Endothelial cell (in vitro differentiated cells): ENCODE data around the gene GRM1. TPM values are rescaled to one million over a fixed set of nuclear protein-coding genes. Genes with fewer than 3 reads are reported as not detected.

Source experiments
- DNase-seq: peaks from one replicate; pipeline ENCODE4 v3.0.0; 2021; ENCODE audit warnings: low spot score
- H3K27ac Mint-ChIP-seq: one replicate; pipeline ENCODE4 v1.8.0; 2021; ENCODE audit warnings: mixed read lengths, inconsistent platforms; ENCODE audit not compliant: unreplicated experiment
- H3K27me3 Mint-ChIP-seq: one replicate; pipeline ENCODE4 v1.8.0; 2021; ENCODE audit warnings: mild to moderate bottlenecking, moderate library complexity, mixed read lengths, inconsistent platforms; ENCODE audit not compliant: unreplicated experiment
- H3K36me3 Mint-ChIP-seq: one replicate; pipeline ENCODE4 v1.8.0; 2021; ENCODE audit warnings: mild to moderate bottlenecking, low read depth, mixed read lengths, inconsistent platforms; ENCODE audit not compliant: unreplicated experiment
- H3K4me1 Mint-ChIP-seq: one replicate; pipeline ENCODE4 v1.8.0; 2021; ENCODE audit warnings: mild to moderate bottlenecking, mixed read lengths, inconsistent platforms; ENCODE audit not compliant: unreplicated experiment
- H3K4me3 Mint-ChIP-seq: one replicate; pipeline ENCODE4 v1.8.0; 2021; ENCODE audit warnings: mild to moderate bottlenecking, mixed read lengths, inconsistent platforms; ENCODE audit not compliant: unreplicated experiment
- H3K9me3 Mint-ChIP-seq: one replicate; pipeline ENCODE4 v1.8.0; 2021; ENCODE audit warnings: mixed read lengths, inconsistent platforms; ENCODE audit not compliant: unreplicated experiment
- total RNA-seq: library from RNA; stranded (reverse); fragmentation: NEBNext Ultra II Directional; extraction: Animal tissue kit (Norgen Biotek cat#: 25700); gene quantifications from one replicate; pipeline ENCODE4 v1.2.1, GENCODE V29; 2021; ENCODE audit not compliant: unreplicated experiment
- TF ChIP-seq, protein P1 (sequence below): fragments of 200-600 bp; sonication (generic); IDR thresholded peaks from one replicate; pipeline ENCODE4 v1.5.0; 2021; ENCODE audit warnings: antibody characterized with exemption; ENCODE audit not compliant: unreplicated experiment

Gene GRM1
- total RNA-seq, 1 donor from 2014 or later = 0.23 TPM

DNA sequence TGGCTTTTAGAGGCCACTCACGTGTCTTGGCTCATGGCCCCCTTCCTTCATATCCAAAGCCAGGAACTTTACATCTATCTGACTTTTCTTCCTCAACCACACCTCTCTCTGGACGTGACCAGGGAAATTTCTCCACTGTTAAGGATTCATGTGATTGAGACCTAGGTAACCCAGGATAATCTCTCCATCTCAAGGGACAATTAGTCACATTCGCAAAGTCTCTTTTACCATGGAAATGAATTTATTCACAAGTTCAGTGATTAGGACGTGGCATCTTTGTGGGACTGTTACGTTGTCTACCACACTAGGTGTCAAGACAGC is 287.3 kb downstream of the GRM1 start:
- Mint-ChIP-seq H3K9me3 (no peaks in the 10 kb centered on the region), H3K4me3 (no peak overlapping the region), H3K27ac (no peak overlapping the region), H3K4me1 (no peaks in the 10 kb centered on the region), H3K27me3 (no peaks in the 10 kb centered on the region), H3K36me3 (no peaks in the 10 kb centered on the region)
- TF ChIP-seq, protein P1, sequence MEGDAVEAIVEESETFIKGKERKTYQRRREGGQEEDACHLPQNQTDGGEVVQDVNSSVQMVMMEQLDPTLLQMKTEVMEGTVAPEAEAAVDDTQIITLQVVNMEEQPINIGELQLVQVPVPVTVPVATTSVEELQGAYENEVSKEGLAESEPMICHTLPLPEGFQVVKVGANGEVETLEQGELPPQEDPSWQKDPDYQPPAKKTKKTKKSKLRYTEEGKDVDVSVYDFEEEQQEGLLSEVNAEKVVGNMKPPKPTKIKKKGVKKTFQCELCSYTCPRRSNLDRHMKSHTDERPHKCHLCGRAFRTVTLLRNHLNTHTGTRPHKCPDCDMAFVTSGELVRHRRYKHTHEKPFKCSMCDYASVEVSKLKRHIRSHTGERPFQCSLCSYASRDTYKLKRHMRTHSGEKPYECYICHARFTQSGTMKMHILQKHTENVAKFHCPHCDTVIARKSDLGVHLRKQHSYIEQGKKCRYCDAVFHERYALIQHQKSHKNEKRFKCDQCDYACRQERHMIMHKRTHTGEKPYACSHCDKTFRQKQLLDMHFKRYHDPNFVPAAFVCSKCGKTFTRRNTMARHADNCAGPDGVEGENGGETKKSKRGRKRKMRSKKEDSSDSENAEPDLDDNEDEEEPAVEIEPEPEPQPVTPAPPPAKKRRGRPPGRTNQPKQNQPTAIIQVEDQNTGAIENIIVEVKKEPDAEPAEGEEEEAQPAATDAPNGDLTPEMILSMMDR = no peak
- no peak for DNase-seq

GRCh38 chr6:146331013-146331412 is 302.2 kb downstream of the GRM1 start:
- DNase-seq = no peak
- Mint-ChIP-seq H3K36me3 (no peaks in the 10 kb centered on the region), H3K4me3 (no peak overlapping the region), H3K4me1 (no peaks in the 10 kb centered on the region), H3K27me3 (no peaks in the 10 kb centered on the region), H3K27ac (no peak overlapping the region), H3K9me3 (no peaks in the 10 kb centered on the region)
- TF ChIP-seq, protein P1 = no peak

DNA sequence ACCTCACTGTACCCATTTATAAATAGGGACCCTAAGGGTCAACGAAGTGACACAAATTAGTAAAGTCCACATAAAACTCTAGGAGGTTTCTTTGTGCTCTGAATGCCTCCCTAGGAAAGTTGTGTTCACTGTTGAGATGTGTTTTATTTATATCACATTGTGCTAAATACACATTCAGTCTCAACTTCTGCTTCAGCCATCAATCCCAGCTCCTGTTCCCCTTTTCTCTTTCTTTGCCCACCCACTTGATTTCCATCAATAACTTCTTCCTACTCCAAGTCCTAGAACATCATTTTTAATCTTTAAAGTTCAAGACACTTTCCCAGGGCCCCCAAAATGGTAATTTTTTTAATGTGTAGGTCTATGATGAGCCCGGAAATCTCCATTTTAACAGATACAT is 306.5 kb downstream of the GRM1 start:
- Mint-ChIP-seq H3K27ac (no peak overlapping the region), H3K27me3 (no peaks in the 10 kb centered on the region), H3K9me3 (no peaks in the 10 kb centered on the region), H3K4me3 (no peak overlapping the region), H3K4me1 (no peaks in the 10 kb centered on the region), H3K36me3 (no peaks in the 10 kb centered on the region)
- TF ChIP-seq, protein P1 = no peak
- no peak for DNase-seq

DNA sequence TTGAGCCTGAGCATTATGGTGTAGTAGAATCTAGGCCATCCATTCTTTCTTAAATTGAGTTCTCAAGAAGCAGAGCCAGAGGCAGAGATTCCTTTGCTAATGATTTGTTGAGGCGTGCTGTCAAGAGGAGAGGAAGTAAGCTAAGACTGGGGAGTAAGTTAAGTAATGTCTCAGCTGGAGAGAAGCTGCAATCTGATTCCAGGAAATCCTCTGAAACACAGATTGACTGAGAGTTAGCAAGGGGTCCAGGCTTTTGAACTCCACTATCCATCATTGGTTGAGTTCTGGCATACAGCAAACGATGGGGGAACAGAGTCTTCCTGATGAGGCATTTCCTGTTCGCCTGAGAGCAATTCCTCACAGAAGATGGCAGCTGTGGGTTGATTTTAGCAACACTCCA is 307.3 kb downstream of the GRM1 start:
- DNase-seq = no peak
- Mint-ChIP-seq H3K27me3 (no peaks in the 10 kb centered on the region), H3K36me3 (no peaks in the 10 kb centered on the region), H3K27ac (no peak overlapping the region), H3K4me1 (no peaks in the 10 kb centered on the region), H3K4me3 (no peak overlapping the region), H3K9me3 (no peaks in the 10 kb centered on the region)
- TF ChIP-seq, protein P1 = no peak

- TF ChIP-seq, protein P1 = no peak
- no peaks in the 10 kb centered on the region for H3K36me3 Mint-ChIP-seq
- H3K9me3 Mint-ChIP-seq = no peaks in the 10 kb centered on the region
- H3K4me3 Mint-ChIP-seq = no peak overlapping the region
- no peaks in the 10 kb centered on the region for H3K27me3 Mint-ChIP-seq
- no peaks in the 10 kb centered on the region for H3K4me1 Mint-ChIP-seq
- H3K27ac Mint-ChIP-seq = no peak overlapping the region
- no peak for DNase-seq
Observed at GRCh38 chr6:146337376-146337775, 308.5 kb downstream of the GRM1 start.
